ENCODE data around the gene SLC6A20.

SLC6A20 gene

GRCh38 chr3:45777111-45777745 is 19.1 kb downstream of the SLC6A20 start:
- H2AK5ac ChIP-seq (ENCODE audit: low read depth, low read length), result no peak overlapping the region
- no peak overlapping the region for H3K23ac ChIP-seq (ENCODE audit: low read depth, low read length, poor library complexity)
- no peak overlapping the region for H3K14ac ChIP-seq (ENCODE audit: low read length)
- no peak overlapping the region for H2AFZ ChIP-seq (ENCODE audit: low read length)
- H3K18ac ChIP-seq (ENCODE audit: low read length), result no peak overlapping the region
- no peaks in the 10 kb centered on the region for H3K9me3 ChIP-seq (replicated peaks in 1 of 2; ENCODE audit: control insufficient read depth in 2 of 2, insufficient read depth in 1 of 2, low read depth in 1 of 2, low read length in 2 of 2)
- WGBS, 2 donors (ENCODE audit: extremely low coverage in 2 of 2, insufficient read length in 2 of 2, insufficient replicate concordance in 1 of 2), result no CpG with 5 or more reads among the region's 8 CpGs
- no peak overlapping the region for H2BK15ac ChIP-seq (ENCODE audit: low read length)
- H3K36me3 ChIP-seq (replicated peaks in 1 of 2; ENCODE audit: control insufficient read depth in 2 of 2, insufficient read depth in 2 of 2, low read length in 2 of 2), result no peaks in the 10 kb centered on the region
- H3K79me1 ChIP-seq (ENCODE audit: low read depth, low read length), result no peaks in the 10 kb centered on the region
- H3K4ac ChIP-seq (ENCODE audit: low read length), result no peak overlapping the region
- H3K4me1 ChIP-seq (ENCODE audit: control insufficient read depth in 2 of 2, insufficient read depth in 1 of 2, low read depth in 1 of 2, low read length in 2 of 2), result no peaks in the 10 kb centered on the region
- H3K27ac ChIP-seq (replicated peaks; ENCODE audit: low read length), result no peak overlapping the region
- H2BK12ac ChIP-seq (ENCODE audit: low read length), result no peak overlapping the region
- H4K91ac ChIP-seq (ENCODE audit: low read depth, low read length, poor library complexity), result no peak overlapping the region
- no peak overlapping the region for H4K8ac ChIP-seq (ENCODE audit: low read depth, low read length)
- no peak overlapping the region for H3K4me3 ChIP-seq (ENCODE audit: low read length in 2 of 2)
- no peak for DNase-seq (ENCODE audit: low spot score)
- H3K27me3 ChIP-seq (ENCODE audit: control insufficient read depth in 3 of 3, insufficient read depth in 3 of 3, low read depth in 1 of 3, low read length in 3 of 3), result peaks cover 0 to 10% (median 0%) of the 10 kb centered on the region in 3 experiments
- no peak overlapping the region for H2BK5ac ChIP-seq (ENCODE audit: low read length)
- no peak overlapping the region for H3K9ac ChIP-seq (ENCODE audit: low read depth, low read length, poor library complexity)
- H2BK120ac ChIP-seq (ENCODE audit: low read depth, low read length), result no peak overlapping the region
- H3K4me2 ChIP-seq (ENCODE audit: insufficient read depth, low read length, poor library complexity, severe bottlenecking), result no peak overlapping the region

DNA sequence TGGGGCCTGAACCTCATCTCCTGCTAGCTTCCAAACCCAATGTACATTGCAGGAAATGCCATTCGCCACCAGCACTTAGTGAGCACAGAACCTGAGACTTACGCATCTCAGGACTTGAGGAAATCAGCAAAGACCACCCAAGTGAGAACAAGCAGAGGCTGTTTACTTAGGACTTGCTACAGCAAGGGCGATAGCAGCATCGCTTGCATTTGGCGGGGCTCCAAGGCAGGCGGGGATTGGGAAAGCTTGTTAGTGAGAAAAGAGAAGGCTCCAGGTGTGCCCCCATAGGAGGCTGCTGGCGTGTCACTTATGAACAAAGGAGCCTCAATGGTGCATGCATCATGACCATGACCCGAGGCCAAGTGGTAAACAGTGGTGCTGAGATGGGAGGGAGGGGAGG is 19.7 kb downstream of the SLC6A20 start:
- WGBS, 2 donors (ENCODE audit: extremely low coverage in 2 of 2, insufficient read length in 2 of 2, insufficient replicate concordance in 1 of 2), result no CpG with 5 or more reads among the region's 8 CpGs
- H3K27ac ChIP-seq (replicated peaks; ENCODE audit: low read length), result no peak overlapping the region
- no peak overlapping the region for H3K4me2 ChIP-seq (ENCODE audit: insufficient read depth, low read length, poor library complexity, severe bottlenecking)
- H3K4me3 ChIP-seq (ENCODE audit: low read length in 2 of 2), result no peak overlapping the region
- H2AK5ac ChIP-seq (ENCODE audit: low read depth, low read length), result no peak overlapping the region
- no peak overlapping the region for H2BK5ac ChIP-seq (ENCODE audit: low read length)
- H2BK120ac ChIP-seq (ENCODE audit: low read depth, low read length), result no peak overlapping the region
- no peaks in the 10 kb centered on the region for H3K9me3 ChIP-seq (replicated peaks in 1 of 2; ENCODE audit: control insufficient read depth in 2 of 2, insufficient read depth in 1 of 2, low read depth in 1 of 2, low read length in 2 of 2)
- H2BK12ac ChIP-seq (ENCODE audit: low read length), result no peak overlapping the region
- no peak overlapping the region for H3K23ac ChIP-seq (ENCODE audit: low read depth, low read length, poor library complexity)
- H3K9ac ChIP-seq (ENCODE audit: low read depth, low read length, poor library complexity), result no peak overlapping the region
- H3K18ac ChIP-seq (ENCODE audit: low read length), result peak overlapping the region; percentile 29
- no peak overlapping the region for H4K91ac ChIP-seq (ENCODE audit: low read depth, low read length, poor library complexity)
- no peaks in the 10 kb centered on the region for H3K36me3 ChIP-seq (replicated peaks in 1 of 2; ENCODE audit: control insufficient read depth in 2 of 2, insufficient read depth in 2 of 2, low read length in 2 of 2)
- no peaks in the 10 kb centered on the region for H3K4me1 ChIP-seq (ENCODE audit: control insufficient read depth in 2 of 2, insufficient read depth in 1 of 2, low read depth in 1 of 2, low read length in 2 of 2)
- DNase-seq (ENCODE audit: low spot score), result no peak
- H3K4ac ChIP-seq (ENCODE audit: low read length), result no peak overlapping the region
- H2BK15ac ChIP-seq (ENCODE audit: low read length), result no peak overlapping the region
- H3K79me1 ChIP-seq (ENCODE audit: low read depth, low read length), result no peaks in the 10 kb centered on the region
- no peak overlapping the region for H4K8ac ChIP-seq (ENCODE audit: low read depth, low read length)
- H3K27me3 ChIP-seq (ENCODE audit: control insufficient read depth in 3 of 3, insufficient read depth in 3 of 3, low read depth in 1 of 3, low read length in 3 of 3), result peaks cover 0 to 10% (median 0%) of the 10 kb centered on the region in 3 experiments
- no peak overlapping the region for H3K14ac ChIP-seq (ENCODE audit: low read length)
- H2AFZ ChIP-seq (ENCODE audit: low read length), result no peak overlapping the region

DNA sequence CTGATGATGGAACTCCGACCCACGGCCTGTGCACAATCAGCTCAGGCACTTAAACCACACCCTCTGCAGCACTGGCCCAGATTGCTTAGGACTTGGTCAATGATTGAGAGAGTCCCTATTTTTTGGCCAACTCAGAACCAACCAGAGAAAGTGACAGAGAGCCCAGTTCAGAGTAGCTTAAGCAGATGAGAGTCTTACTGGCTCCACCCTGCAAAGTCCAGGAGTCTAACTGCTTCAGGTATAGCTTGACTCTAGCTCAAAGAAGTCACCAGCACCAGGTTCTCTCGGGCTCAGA is 20.1 kb downstream of the SLC6A20 start:
- H4K91ac ChIP-seq (ENCODE audit: low read depth, low read length, poor library complexity), result no peak overlapping the region
- H3K4ac ChIP-seq (ENCODE audit: low read length), result no peak overlapping the region
- WGBS, 2 donors (ENCODE audit: extremely low coverage in 2 of 2, insufficient read length in 2 of 2, insufficient replicate concordance in 1 of 2), result no CpG with 5 or more reads among the region's 3 CpGs
- H3K4me3 ChIP-seq (ENCODE audit: low read length in 2 of 2), result no peak overlapping the region
- no peaks in the 10 kb centered on the region for H3K9me3 ChIP-seq (replicated peaks in 1 of 2; ENCODE audit: control insufficient read depth in 2 of 2, insufficient read depth in 1 of 2, low read depth in 1 of 2, low read length in 2 of 2)
- H2BK12ac ChIP-seq (ENCODE audit: low read length), result no peak overlapping the region
- no peak for DNase-seq (ENCODE audit: low spot score)
- H2AK5ac ChIP-seq (ENCODE audit: low read depth, low read length), result no peak overlapping the region
- no peak overlapping the region for H3K23ac ChIP-seq (ENCODE audit: low read depth, low read length, poor library complexity)
- H3K27ac ChIP-seq (replicated peaks; ENCODE audit: low read length), result no peak overlapping the region
- H2BK5ac ChIP-seq (ENCODE audit: low read length), result no peak overlapping the region
- no peak overlapping the region for H3K9ac ChIP-seq (ENCODE audit: low read depth, low read length, poor library complexity)
- peak overlapping the region; percentile 29 for H3K18ac ChIP-seq (ENCODE audit: low read length)
- H3K4me2 ChIP-seq (ENCODE audit: insufficient read depth, low read length, poor library complexity, severe bottlenecking), result no peak overlapping the region
- no peaks in the 10 kb centered on the region for H3K36me3 ChIP-seq (replicated peaks in 1 of 2; ENCODE audit: control insufficient read depth in 2 of 2, insufficient read depth in 2 of 2, low read length in 2 of 2)
- no peak overlapping the region for H2BK120ac ChIP-seq (ENCODE audit: low read depth, low read length)
- no peaks in the 10 kb centered on the region for H3K79me1 ChIP-seq (ENCODE audit: low read depth, low read length)
- H4K8ac ChIP-seq (ENCODE audit: low read depth, low read length), result no peak overlapping the region
- H3K27me3 ChIP-seq (ENCODE audit: control insufficient read depth in 3 of 3, insufficient read depth in 3 of 3, low read depth in 1 of 3, low read length in 3 of 3), result peaks cover 0 to 10% (median 0%) of the 10 kb centered on the region in 3 experiments
- no peak overlapping the region for H2AFZ ChIP-seq (ENCODE audit: low read length)
- H2BK15ac ChIP-seq (ENCODE audit: low read length), result no peak overlapping the region
- H3K4me1 ChIP-seq (ENCODE audit: control insufficient read depth in 2 of 2, insufficient read depth in 1 of 2, low read depth in 1 of 2, low read length in 2 of 2), result no peaks in the 10 kb centered on the region
- H3K14ac ChIP-seq (ENCODE audit: low read length), result no peak overlapping the region

- Histone ChIP-seq H4K8ac (ENCODE audit: low read depth, low read length) (no peak overlapping the region), H3K27ac (replicated peaks; ENCODE audit: low read length) (no peak overlapping the region), H3K4me2 (ENCODE audit: insufficient read depth, low read length, poor library complexity, severe bottlenecking) (no peak overlapping the region), H2AFZ (ENCODE audit: low read length) (no peak overlapping the region), H3K23ac (ENCODE audit: low read depth, low read length, poor library complexity) (peak overlapping the region; percentile 39), H3K79me1 (ENCODE audit: low read depth, low read length) (no peaks in the 10 kb centered on the region), H3K4me3 (ENCODE audit: low read length in 2 of 2) (no peak overlapping the region), H3K14ac (ENCODE audit: low read length) (peak overlapping the region; percentile 67), H3K36me3 (replicated peaks in 1 of 2; ENCODE audit: control insufficient read depth in 2 of 2, insufficient read depth in 2 of 2, low read length in 2 of 2) (no peaks in the 10 kb centered on the region), H3K18ac (ENCODE audit: low read length) (peak overlapping the region; percentile 73), H4K91ac (ENCODE audit: low read depth, low read length, poor library complexity) (no peak overlapping the region), H2BK5ac (ENCODE audit: low read length) (no peak overlapping the region), H2AK5ac (ENCODE audit: low read depth, low read length) (no peak overlapping the region), H3K9me3 (replicated peaks in 1 of 2; ENCODE audit: control insufficient read depth in 2 of 2, insufficient read depth in 1 of 2, low read depth in 1 of 2, low read length in 2 of 2) (no peaks in the 10 kb centered on the region), H3K4me1 (ENCODE audit: control insufficient read depth in 2 of 2, insufficient read depth in 1 of 2, low read depth in 1 of 2, low read length in 2 of 2) (no peaks in the 10 kb centered on the region), H2BK120ac (ENCODE audit: low read depth, low read length) (no peak overlapping the region), H2BK12ac (ENCODE audit: low read length) (no peak overlapping the region), H3K4ac (ENCODE audit: low read length) (peak overlapping the region; percentile 79), H3K27me3 (ENCODE audit: control insufficient read depth in 3 of 3, insufficient read depth in 3 of 3, low read depth in 1 of 3, low read length in 3 of 3) (peaks cover 0 to 10% (median 0%) of the 10 kb centered on the region in 3 experiments), H2BK15ac (ENCODE audit: low read length) (peak overlapping the region; percentile 39), H3K9ac (ENCODE audit: low read depth, low read length, poor library complexity) (no peak overlapping the region)
- no peak for DNase-seq (ENCODE audit: low spot score)
- WGBS, 2 donors (ENCODE audit: extremely low coverage in 2 of 2, insufficient read length in 2 of 2, insufficient replicate concordance in 1 of 2), result no CpG with 5 or more reads among the region's 17 CpGs
Observed at GRCh38 chr3:45775571-45776300, 20.6 kb downstream of the SLC6A20 start.
